PC-3 (cell line): ENCODE results near the gene GABBR1. TPM values are rescaled to one million over a fixed set of nuclear protein-coding genes. Genes with fewer than 3 reads are reported as not detected.

Experiments used
- ATAC-seq: fragments of 200-7000 bp; cut with Tn5 transposase; 2 replicates; pipeline ENCODE4 v1.9.1; 2020; ENCODE audit warnings: mild to moderate bottlenecking, moderate library complexity
- BruUV-seq: library from RNA; stranded (reverse); fragments of 400-500 nt; replicated peaks from 2 replicates; lab custom pipeline; 2021; lab: Mats Ljungman, UMichigan
- CTCF ChIA-PET: fragments of 300-600 bp; sonication (Branson Sonifier 250); formaldehyde crosslinking; loops from one replicate; lab custom pipeline; 2022; ENCODE audit warnings: antibody characterized with exemption; lab: Charles Lee
- POLR2A ChIA-PET: fragments of 300-600 bp; sonication (Branson Sonifier 250); formaldehyde crosslinking; loops from one replicate; lab custom pipeline; 2022; ENCODE audit warnings: antibody characterized with exemption; ENCODE audit not compliant: unreplicated experiment; lab: Charles Lee
- DNase-seq: peaks from one replicate; pipeline ENCODE4 v3.0.0-alpha.2; 2015
- H2AFZ ChIP-seq: fragments of 300-600 bp; sonication (generic); 2 replicates; pipeline ENCODE4 v1.6.0; 2016; ENCODE audit warnings: antibody characterized with exemption, low read length
- H3F3A ChIP-seq: fragments of 300-600 bp; sonication (generic); one replicate; pipeline ENCODE4 v1.6.0; 2017; ENCODE audit warnings: antibody characterized with exemption, low read length, control low read depth, mild to moderate bottlenecking; ENCODE audit not compliant: unreplicated experiment
- H3K27ac ChIP-seq: fragments of 300-600 bp; sonication (generic); 2 replicates; pipeline ENCODE4 v1.5.1; 2016; ENCODE audit warnings: mild to moderate bottlenecking, low read length
- H3K27me3 ChIP-seq: fragments of 300-600 bp; sonication (generic); 2 replicates; pipeline ENCODE4 v1.6.1; 2016; ENCODE audit warnings: low read length, mixed read lengths
- H3K36me3 ChIP-seq: fragments of 300-600 bp; sonication (generic); 2 replicates; pipeline ENCODE4 v1.6.1; 2016; ENCODE audit warnings: low read depth, mixed run types, low read length, mixed read lengths
- H3K4me1 ChIP-seq: fragments of 300-600 bp; sonication (generic); 2 replicates; pipeline ENCODE4 v1.5.1; 2016; ENCODE audit warnings: low read length; ENCODE audit not compliant: insufficient read depth
- H3K4me2 ChIP-seq: fragments of 300-600 bp; sonication (generic); 2 replicates; pipeline ENCODE4 v1.6.0; 2016; ENCODE audit warnings: low read length
- H3K4me3 ChIP-seq: fragments of 300-600 bp; sonication (generic); 2 replicates; pipeline ENCODE4 v1.5.1; 2016; ENCODE audit warnings: mild to moderate bottlenecking, low read length, mixed read lengths
- H3K79me2 ChIP-seq: fragments of 300-600 bp; sonication (generic); 2 replicates; pipeline ENCODE4 v1.6.1; 2017; ENCODE audit warnings: low read length, mixed read lengths
- H3K9ac ChIP-seq: fragments of 300-600 bp; sonication (generic); 2 replicates; pipeline ENCODE4 v1.6.0; 2016; ENCODE audit warnings: mild to moderate bottlenecking, low read length
- H3K9me2 ChIP-seq: fragments of 300-600 bp; sonication (generic); replicated peaks from 2 replicates; pipeline ENCODE4 v1.6.1; 2016; ENCODE audit warnings: mixed run types, low read length, mixed read lengths
- H3K9me3 ChIP-seq: fragments of 300-600 bp; sonication (generic); 2 replicates; pipeline ENCODE4 v1.6.1; 2016; ENCODE audit warnings: low read length, mixed read lengths
- H4K20me1 ChIP-seq: fragments of 300-600 bp; sonication (generic); 2 replicates; pipeline ENCODE4 v1.6.1; 2016; ENCODE audit warnings: low read length, mixed read lengths
- CTCF ChIP-seq: fragments of 300-600 bp; sonication (generic); conservative IDR thresholded peaks from 2 replicates; pipeline ENCODE4 v1.5.1; 2017; ENCODE audit warnings: antibody characterized with exemption, low read depth, mild to moderate bottlenecking, low read length
- EZH2 ChIP-seq: fragments of 300-600 bp; sonication (generic); IDR thresholded peaks from one replicate; pipeline ENCODE4 v1.6.1; 2017; ENCODE audit warnings: antibody characterized with exemption, mild to moderate bottlenecking, low read length; ENCODE audit not compliant: unreplicated experiment
- EZH2phosphoT487 ChIP-seq: fragments of 300-600 bp; sonication (generic); IDR thresholded peaks from 2 replicates; pipeline ENCODE4 v1.6.1; 2018; ENCODE audit warnings: mild to moderate bottlenecking, antibody characterized with exemption, low read length, borderline replicate concordance
- intact Hi-C: fragments of 100-400 bp; cut with micrococcal nuclease; formaldehyde crosslinking; loops from 2 replicates; pipeline ENCODE4 v1.9.0; 2023
- total RNA-seq: library from RNA; depleted of rRNA; stranded (reverse); fragments of >200 nt; gene quantifications from 2 replicates; pipeline ENCODE4 v1.2.3, GENCODE V29; 2014

Gene GABBR1
- total RNA-seq, 1 experiment from 2014 or later = 5.5 TPM

- Histone ChIP-seq H3K9me3 (no peaks in the 10 kb centered on the region), H3K4me2 (no peak overlapping the region), H3K27ac (no peak overlapping the region), H3K4me3 (no peak overlapping the region), H3K4me1 (no peaks in the 10 kb centered on the region), H3K27me3 (peaks cover 24% of the 10 kb centered on the region), H3K79me2 (no peaks in the 10 kb centered on the region), H3F3A (no peaks in the 10 kb centered on the region), H3K9ac (no peak overlapping the region), H4K20me1 (no peaks in the 10 kb centered on the region), H2AFZ (no peak overlapping the region), H3K9me2 (no peaks in the 10 kb centered on the region), H3K36me3 (no peaks in the 10 kb centered on the region)
- DNase-seq (peak; percentile 3), ATAC-seq (no peak)
- intact Hi-C loops = no loop called here
- ChIA-PET POLR2A (no interaction called here), CTCF (no interaction called here)
- BruUV-seq = no TSS peak
- no peak for TF ChIP-seq EZH2phosphoT487
- TF ChIP-seq EZH2 = no peak
- TF ChIP-seq CTCF = no peak
These were observed 95.1 kb downstream of the GABBR1 start for GRCh38 chr6:29537714-29538403.

GRCh38 chr6:29532320-29532951 lies 100.5 kb downstream of the GABBR1 start:
- H3K27ac ChIP-seq = no peak overlapping the region

More at GRCh38 chr6:29532320-29532951, 100.5 kb downstream of the GABBR1 start:
- H3K9ac ChIP-seq = no peak overlapping the region
- POLR2A ChIA-PET = no interaction called here
- intact Hi-C loops = no loop called here
- H3K4me2 ChIP-seq = no peak overlapping the region
- no peaks in the 10 kb centered on the region for H3K36me3 ChIP-seq
- CTCF ChIA-PET = no interaction called here
- no peak overlapping the region for H2AFZ ChIP-seq
- H4K20me1 ChIP-seq = no peaks in the 10 kb centered on the region
- no peaks in the 10 kb centered on the region for H3K9me3 ChIP-seq
- TF ChIP-seq CTCF = no peak
- TF ChIP-seq EZH2phosphoT487 = no peak
- no peak for TF ChIP-seq EZH2
- H3K4me3 ChIP-seq = no peak overlapping the region
- H3F3A ChIP-seq = no peaks in the 10 kb centered on the region
- no TSS peak for BruUV-seq
- no peak for DNase-seq
- peaks cover 11% of the 10 kb centered on the region for H3K27me3 ChIP-seq
- no peaks in the 10 kb centered on the region for H3K9me2 ChIP-seq
- H3K4me1 ChIP-seq = no peaks in the 10 kb centered on the region
- no peaks in the 10 kb centered on the region for H3K79me2 ChIP-seq
- no peak for ATAC-seq
